Neutrophil (primary cell): Measurements from ENCODE around the gene ZNF644.
"Not testable (repeated sequence)": the region's sequence is repeated elsewhere in the genome, so short reads cannot be mapped to it uniquely, and the experiment has no call there.

Source experiments
- H3K27ac ChIP-seq: fragments of 200-600 bp; sonication (generic); 2 replicates; pipeline ENCODE4 v1.5.1; 2016; ENCODE audit warnings: mild to moderate bottlenecking, moderate library complexity
- H3K27me3 ChIP-seq: fragments of 200-600 bp; sonication (generic); 2 replicates; pipeline ENCODE4 v1.6.0; 2016; ENCODE audit warnings: mild to moderate bottlenecking
- H3K36me3 ChIP-seq: fragments of 200-600 bp; sonication (generic); 2 replicates; pipeline ENCODE4 v1.5.1; 2017
- H3K4me1 ChIP-seq, 2 experiments: fragments of 200-600 bp in 1 of 2; sonication (generic) in 1 of 2; 1 replicate in 1 of 2; 2 replicates in 1 of 2; pipeline versions ENCODE4 v1.5.1 to v1.6.1; 2013 to 2016; ENCODE audit warnings: low read depth in 1 of 2, low read length in 1 of 2, mild to moderate bottlenecking in 1 of 2, moderate library complexity in 1 of 2; ENCODE audit not compliant: control insufficient read depth in 1 of 2, insufficient read depth in 1 of 2
- H3K4me3 ChIP-seq, 2 experiments: fragments of 200-600 bp in 1 of 2; sonication (generic) in 1 of 2; 1 replicate in 1 of 2; 2 replicates in 1 of 2; pipeline ENCODE4 v1.5.1; 2013 to 2016; ENCODE audit warnings: low read depth in 1 of 2, low read length in 1 of 2, mild to moderate bottlenecking in 1 of 2, moderate library complexity in 1 of 2
- H3K9me3 ChIP-seq: fragments of 200-600 bp; sonication (generic); 2 replicates; pipeline ENCODE4 v1.5.1; 2016
- TF ChIP-seq, protein P1 (sequence below): fragments of 200-600 bp; sonication (generic); IDR thresholded peaks from 2 replicates; pipeline ENCODE4 v1.5.1; 2016; ENCODE audit warnings: antibody characterized with exemption

Gene ZNF644

DNA sequence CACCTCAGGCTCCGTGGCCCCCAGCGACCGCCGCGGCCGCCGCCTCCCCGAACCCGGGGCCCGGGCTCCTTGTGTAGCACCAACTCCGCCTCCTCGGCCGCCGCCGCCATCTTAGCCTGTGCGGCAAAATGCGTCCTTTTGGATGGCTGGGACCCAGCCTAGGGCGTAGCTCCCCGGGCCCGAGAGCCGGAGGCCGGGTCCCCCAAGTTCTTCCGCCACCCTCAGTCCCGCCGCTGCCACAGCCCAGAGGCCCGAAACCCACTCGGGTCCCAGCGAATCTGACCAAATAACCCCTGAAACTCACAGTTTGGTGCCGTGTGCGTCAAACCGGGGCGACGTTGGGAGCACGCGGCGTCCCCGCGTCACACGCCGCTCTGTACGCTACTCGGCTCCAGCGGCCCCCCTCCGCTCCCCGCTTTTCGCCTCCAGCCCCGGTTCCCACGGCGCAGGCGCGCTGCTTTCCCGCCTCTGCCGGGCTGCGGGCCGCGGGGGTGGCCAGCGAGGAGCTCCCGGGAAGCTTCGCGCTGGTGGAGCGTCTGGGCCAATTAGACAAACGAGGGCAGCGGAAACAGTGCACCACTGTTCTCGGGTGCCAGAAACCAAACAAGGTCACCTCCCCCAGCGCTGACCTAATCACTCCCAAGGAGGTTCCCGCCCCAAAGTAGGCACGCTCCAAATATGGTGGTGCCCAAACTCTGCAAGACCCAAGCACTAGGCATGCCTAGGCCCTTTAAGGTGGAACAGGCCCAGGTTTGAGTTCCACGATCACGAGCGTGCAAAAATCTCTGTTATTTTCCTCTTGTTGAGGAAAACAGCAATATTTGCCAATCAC lies at the start of gene ZNF644:
TSS of gene ZNF644 (minus strand) at position 350 of the 832 bp plus-strand sequence. CDS start 39,682 bp downstream, outside the sequence.
- TF ChIP-seq, protein P1, sequence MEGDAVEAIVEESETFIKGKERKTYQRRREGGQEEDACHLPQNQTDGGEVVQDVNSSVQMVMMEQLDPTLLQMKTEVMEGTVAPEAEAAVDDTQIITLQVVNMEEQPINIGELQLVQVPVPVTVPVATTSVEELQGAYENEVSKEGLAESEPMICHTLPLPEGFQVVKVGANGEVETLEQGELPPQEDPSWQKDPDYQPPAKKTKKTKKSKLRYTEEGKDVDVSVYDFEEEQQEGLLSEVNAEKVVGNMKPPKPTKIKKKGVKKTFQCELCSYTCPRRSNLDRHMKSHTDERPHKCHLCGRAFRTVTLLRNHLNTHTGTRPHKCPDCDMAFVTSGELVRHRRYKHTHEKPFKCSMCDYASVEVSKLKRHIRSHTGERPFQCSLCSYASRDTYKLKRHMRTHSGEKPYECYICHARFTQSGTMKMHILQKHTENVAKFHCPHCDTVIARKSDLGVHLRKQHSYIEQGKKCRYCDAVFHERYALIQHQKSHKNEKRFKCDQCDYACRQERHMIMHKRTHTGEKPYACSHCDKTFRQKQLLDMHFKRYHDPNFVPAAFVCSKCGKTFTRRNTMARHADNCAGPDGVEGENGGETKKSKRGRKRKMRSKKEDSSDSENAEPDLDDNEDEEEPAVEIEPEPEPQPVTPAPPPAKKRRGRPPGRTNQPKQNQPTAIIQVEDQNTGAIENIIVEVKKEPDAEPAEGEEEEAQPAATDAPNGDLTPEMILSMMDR = peak; percentile 8
- Histone ChIP-seq H3K4me1 (peaks cover 12 to 26% of the 10 kb centered on the region in 2 experiments), H3K4me3 (peak within 1 kb of the TSS; percentile 80 to 86), H3K27me3 (peaks cover 3% of the 10 kb centered on the region), H3K36me3 (no peaks in the 10 kb centered on the region), H3K9me3 (no peaks in the 10 kb centered on the region), H3K27ac (peak within 1 kb of the TSS; percentile 92)

DNA sequence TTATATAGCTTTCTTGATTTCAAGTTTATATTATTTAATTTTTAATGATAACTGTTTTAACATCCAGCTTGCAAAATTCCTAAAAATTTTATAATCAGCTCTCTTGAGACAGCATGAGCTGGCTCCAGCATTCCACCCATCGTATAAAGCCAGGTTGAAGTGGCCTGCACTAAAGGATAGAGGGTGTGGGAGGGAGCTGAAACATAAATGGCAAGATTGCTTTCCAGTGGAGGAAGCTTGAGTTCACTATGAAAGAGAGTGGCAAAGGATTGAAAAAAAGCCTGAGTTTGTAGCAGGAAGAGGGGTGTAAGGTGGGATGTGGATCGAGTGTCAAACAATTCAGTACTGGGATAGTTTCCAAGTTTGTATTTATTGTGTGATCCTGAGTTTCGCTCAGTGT lies 48.5 kb upstream of the ZNF644 start:
- Histone ChIP-seq H3K4me3 (no peak overlapping the region), H3K36me3 (no peaks in the 10 kb centered on the region), H3K27me3 (no peaks in the 10 kb centered on the region), H3K9me3 (no peaks in the 10 kb centered on the region), H3K4me1 (no peaks in the 10 kb centered on the region), H3K27ac (no peak overlapping the region)
- TF ChIP-seq, protein P1 = no peak

DNA sequence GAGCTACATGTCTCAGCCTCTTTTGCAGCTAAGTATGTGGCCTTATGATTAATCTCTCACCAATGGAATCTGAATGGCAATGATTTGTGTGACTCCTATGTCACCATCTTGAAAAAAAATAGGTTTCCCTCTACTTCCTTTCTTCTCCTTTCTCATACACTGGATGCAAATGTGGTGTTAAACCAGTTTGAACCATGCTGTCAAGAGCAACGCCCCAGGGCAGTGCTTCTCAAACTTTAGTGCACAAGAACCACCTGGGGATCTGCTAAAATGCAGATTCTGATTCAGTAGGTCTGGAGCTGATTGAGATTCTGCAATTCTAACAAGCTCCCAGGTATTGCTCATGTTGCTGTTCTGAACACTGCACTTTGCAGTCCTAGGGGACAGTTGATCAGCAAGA lies 44.7 kb upstream of the ZNF644 start:
- Histone ChIP-seq H3K4me1 (no peaks in the 10 kb centered on the region), H3K36me3 (no peaks in the 10 kb centered on the region), H3K4me3 (no peak overlapping the region), H3K9me3 (no peaks in the 10 kb centered on the region), H3K27me3 (no peaks in the 10 kb centered on the region), H3K27ac (no peak overlapping the region)
- TF ChIP-seq, protein P1 = no peak

DNA sequence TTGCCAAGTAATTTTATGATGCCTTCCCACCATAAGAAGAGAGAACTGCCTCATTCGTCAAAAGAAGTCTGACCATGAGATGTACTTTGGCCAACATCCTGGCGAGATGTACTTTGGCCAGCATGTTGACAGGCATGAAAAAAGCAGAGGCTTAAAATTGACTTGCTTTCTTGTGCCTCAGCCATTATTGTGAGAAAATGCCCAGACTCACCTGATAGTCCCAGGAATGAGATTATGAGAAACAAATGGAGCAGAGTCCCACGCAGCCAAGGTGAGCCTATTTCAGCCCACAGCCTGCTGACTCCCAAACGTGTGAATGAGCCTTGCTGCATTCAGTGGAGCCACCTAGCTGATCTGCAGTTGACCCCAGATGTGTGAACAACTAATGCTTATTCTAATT lies 43.5 kb upstream of the ZNF644 start:
- H3K4me3 ChIP-seq = no peak overlapping the region
- H3K36me3 ChIP-seq = no peaks in the 10 kb centered on the region

DNA sequence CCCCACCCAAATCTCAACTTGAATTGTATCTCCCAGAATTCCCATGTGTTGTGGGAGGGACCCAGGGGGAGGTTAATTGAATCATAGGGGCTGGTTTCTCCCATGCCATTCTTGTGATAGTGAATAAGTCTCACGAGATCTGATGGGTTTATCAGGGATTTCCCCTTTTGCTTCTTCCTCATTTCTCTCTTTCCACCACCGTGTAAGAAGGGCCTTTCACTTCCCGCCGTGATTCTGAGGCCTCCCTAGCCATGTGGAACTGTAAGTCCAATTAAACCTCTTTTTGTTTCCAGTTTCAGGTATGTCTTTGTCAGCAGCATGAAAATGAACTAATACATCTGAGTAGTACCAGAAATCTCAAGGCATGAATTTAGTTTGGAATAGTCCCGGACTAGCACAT lies 41.6 kb upstream of the ZNF644 start:
- not testable (repeated sequence) for H3K27ac ChIP-seq, H3K27me3 ChIP-seq, H3K36me3 ChIP-seq

More for the DNA sequence above, 43.5 kb upstream of the ZNF644 start:
- Histone ChIP-seq H3K27ac (no peak overlapping the region), H3K4me1 (no peaks in the 10 kb centered on the region), H3K9me3 (no peaks in the 10 kb centered on the region), H3K27me3 (no peaks in the 10 kb centered on the region)
- TF ChIP-seq, protein P1 = no peak

DNA sequence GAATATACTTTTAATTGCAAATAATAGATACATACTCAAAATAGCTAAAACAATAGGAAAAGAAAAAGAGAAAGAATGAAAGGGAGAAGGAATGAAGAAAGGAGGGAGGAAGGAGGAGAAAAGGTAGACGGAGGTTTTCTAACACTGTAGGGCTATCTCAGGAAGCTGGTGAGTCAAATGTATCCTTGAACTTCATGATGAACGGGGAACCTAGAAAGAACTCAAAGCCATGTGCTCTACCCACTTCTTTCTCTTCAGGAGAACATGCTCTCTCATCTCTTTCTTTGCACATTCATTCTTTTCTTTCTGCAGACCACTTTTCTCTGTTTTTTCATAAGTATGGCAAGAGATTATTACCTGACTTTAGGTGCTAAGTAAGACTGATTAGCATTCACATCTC lies 37.3 kb upstream of the ZNF644 start:
- TF ChIP-seq, protein P1 = no peak
- no peak overlapping the region for H3K4me3 ChIP-seq
- no peaks in the 10 kb centered on the region for H3K27me3 ChIP-seq
- H3K36me3 ChIP-seq = no peaks in the 10 kb centered on the region
- no peak overlapping the region for H3K27ac ChIP-seq
- no peaks in the 10 kb centered on the region for H3K4me1 ChIP-seq
- H3K9me3 ChIP-seq = no peaks in the 10 kb centered on the region

More for the DNA sequence above, 41.6 kb upstream of the ZNF644 start:
- H3K4me3 ChIP-seq, H3K4me1 ChIP-seq, H3K9me3 ChIP-seq: not testable (repeated sequence)
